Measurements from ENCODE around the gene COL4A4. TPM values are rescaled to one million over a fixed set of nuclear protein-coding genes. Genes with fewer than 3 reads are reported as not detected.

COL4A4 gene
- total and polyA plus RNA-seq, 2 of the 13 experiments (the other 11 are each of a cell fraction or from before 2014, with no cell fraction given), result not detected

GRCh38 chr2:227163485-227163997 lies 464 bp downstream of the COL4A4 start:
- in situ Hi-C loops (cut with HindIII; ENCODE audit: extremely low pct_ligation_motif_present, low pct_unique_long_range_greater_than_20kb), result no loop called here
- CTCF ChIA-PET (ENCODE audit: low intra/inter-chr PET ratio, low total read pairs), result no interaction called here
- Histone ChIP-seq H3K4me1 (ENCODE audit: insufficient read depth, low read length) (peaks cover 17% of the 10 kb centered on the region), H4K20me1 (ENCODE audit: insufficient read depth, low read length) (no peaks in the 10 kb centered on the region), H3K27ac (ENCODE audit: extremely low read length, insufficient read depth, low read length) (no peak overlapping the region), H2AFZ (ENCODE audit: low read length) (no peak overlapping the region), H3K4me2 (ENCODE audit: low read depth, low read length) (peak overlapping the region; percentile 51), H3K9ac (ENCODE audit: insufficient read depth, low read depth, low read length) (no peak overlapping the region), H3K9me3 (ENCODE audit: low read length) (no peaks in the 10 kb centered on the region), H3K36me3 (replicated peaks in 1 of 2; ENCODE audit: control insufficient read depth in 1 of 2, insufficient read depth in 2 of 2, low read length in 2 of 2) (no peaks in the 10 kb centered on the region), H3K4me3 (replicated peaks in 1 of 3; ENCODE audit: insufficient read depth in 1 of 3, low read depth in 2 of 3, low read length in 3 of 3) (peak overlapping the region; percentile 15 to 47 (median 36); a peak in 3 of 6 replicates), H3K27me3 (ENCODE audit: control insufficient read depth in 1 of 2, insufficient read depth in 2 of 2, low read length in 2 of 2) (peaks cover 4 to 40% of the 10 kb centered on the region in 2 experiments), H3K79me2 (ENCODE audit: insufficient read depth, low read length) (no peaks in the 10 kb centered on the region)
- ATAC-seq (peak; percentile 37), FAIRE-seq (no peak), DNase-seq (ENCODE audit: low spot score) (no peak)
- intact Hi-C loops (cut with micrococcal nuclease; ENCODE audit: unreplicated experiment), result no loop called here
- TF ChIP-seq, protein P1, sequence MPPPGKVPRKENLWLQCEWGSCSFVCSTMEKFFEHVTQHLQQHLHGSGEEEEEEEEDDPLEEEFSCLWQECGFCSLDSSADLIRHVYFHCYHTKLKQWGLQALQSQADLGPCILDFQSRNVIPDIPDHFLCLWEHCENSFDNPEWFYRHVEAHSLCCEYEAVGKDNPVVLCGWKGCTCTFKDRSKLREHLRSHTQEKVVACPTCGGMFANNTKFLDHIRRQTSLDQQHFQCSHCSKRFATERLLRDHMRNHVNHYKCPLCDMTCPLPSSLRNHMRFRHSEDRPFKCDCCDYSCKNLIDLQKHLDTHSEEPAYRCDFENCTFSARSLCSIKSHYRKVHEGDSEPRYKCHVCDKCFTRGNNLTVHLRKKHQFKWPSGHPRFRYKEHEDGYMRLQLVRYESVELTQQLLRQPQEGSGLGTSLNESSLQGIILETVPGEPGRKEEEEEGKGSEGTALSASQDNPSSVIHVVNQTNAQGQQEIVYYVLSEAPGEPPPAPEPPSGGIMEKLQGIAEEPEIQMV (CRISPR knock-in tag; IDR thresholded peaks at IDR 0.05; ENCODE audit: low read depth), result no peak
- TF ChIP-seq MTERF4 (CRISPR knock-in tag; IDR thresholded peaks at IDR 0.05), result no peak
- TF ChIP-seq PHF8 (CRISPR knock-in tag; IDR thresholded peaks at IDR 0.05), result no peak
- no peak for TF ChIP-seq ZNF678 (CRISPR knock-in tag; IDR thresholded peaks at IDR 0.05)
- 0 out of 2 replicates have a peak, but pooled peaks have one; percentile 50 for TF ChIP-seq MTF2 (CRISPR knock-in tag; IDR thresholded peaks at IDR 0.05; ENCODE audit: borderline replicate concordance)
- TF ChIP-seq THAP7 (CRISPR knock-in tag; IDR thresholded peaks at IDR 0.05), result no peak
- TF ChIP-seq ZNF619 (CRISPR knock-in tag; IDR thresholded peaks at IDR 0.05), result no peak
- TF ChIP-seq SKI (IDR thresholded peaks at IDR 0.05; ENCODE audit: partially characterized antibody), result no peak
- BruUV-seq (replicated peaks), result no TSS peak
- 12% methylated on average over 18 of the region's 20 CpGs for WGBS (ENCODE audit: low lambda C conversion rate)
- POLR2A ChIA-PET, result no interaction called here

Data from HepG2 (cell line).